NCI-H2029 treated with DMSO at 0.1 percent for 48 hours (cell line): ENCODE measurements around the gene ITGAE.
"Not testable (repeated sequence)": the region's sequence is repeated elsewhere in the genome, so short reads cannot be mapped to it uniquely, and the experiment has no call there.

ENCODE experiments used
- DNase-seq: peaks from one replicate; lab custom pipeline; 2025; lab: John Stamatoyannopoulos, UW

ITGAE gene

GRCh38 chr17:3794557-3795389, 6.2 kb downstream of the ITGAE start:
- DNase-seq = no peak

DNA sequence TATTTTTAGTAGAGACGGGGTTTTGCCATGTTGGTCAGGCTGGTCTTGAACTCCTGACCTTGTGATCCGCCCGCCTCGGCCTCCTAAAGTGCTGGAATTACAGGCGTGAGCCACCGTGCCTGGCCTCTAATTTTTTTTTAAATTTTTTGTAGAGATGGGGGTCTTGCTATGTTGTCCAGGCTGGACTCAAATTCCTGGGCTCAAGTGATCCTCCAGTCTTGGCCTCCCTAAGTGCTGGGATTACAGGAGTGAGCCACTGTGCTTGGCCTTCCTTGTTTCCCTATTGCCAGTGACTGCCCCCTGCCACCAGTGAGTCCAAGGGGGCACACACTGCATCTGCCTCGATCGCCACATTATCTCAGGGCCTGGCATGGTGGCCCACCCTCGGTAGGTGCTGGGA, 6.8 kb downstream of the ITGAE start:
- DNase-seq = not testable (repeated sequence)

DNA sequence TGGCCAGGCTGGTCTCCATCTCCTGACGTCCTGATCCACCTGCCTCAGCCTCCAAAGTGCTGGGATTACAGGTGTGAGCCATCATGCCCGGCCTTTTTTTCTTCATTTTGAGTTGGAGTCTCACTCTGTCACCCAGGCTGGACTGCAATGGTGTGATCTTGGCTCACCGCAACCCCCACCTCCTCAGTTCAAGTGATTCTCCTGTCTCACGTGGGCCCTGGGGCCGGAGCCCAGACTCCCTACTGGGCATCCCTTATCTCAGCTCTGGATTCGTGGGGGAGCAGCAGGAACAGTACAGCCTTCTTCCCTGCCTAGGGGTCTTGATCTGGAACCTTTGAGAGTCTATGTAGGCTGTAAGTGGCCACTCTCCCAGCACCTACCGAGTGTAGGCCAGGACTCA, 7.7 kb downstream of the ITGAE start:
- not testable (repeated sequence) for DNase-seq

GRCh38 chr17:3792481-3792880, 8.5 kb downstream of the ITGAE start:
- no peak for DNase-seq

GRCh38 chr17:3788200-3788599, 12.8 kb downstream of the ITGAE start:
- DNase-seq = no peak

GRCh38 chr17:3785323-3785722, 15.7 kb downstream of the ITGAE start:
- DNase-seq = not testable (repeated sequence)

GRCh38 chr17:3782751-3783150, 18.2 kb downstream of the ITGAE start:
- DNase-seq = no peak

- no peak for DNase-seq
Measured at GRCh38 chr17:3780986-3781385, 20.0 kb downstream of the ITGAE start.

DNA sequence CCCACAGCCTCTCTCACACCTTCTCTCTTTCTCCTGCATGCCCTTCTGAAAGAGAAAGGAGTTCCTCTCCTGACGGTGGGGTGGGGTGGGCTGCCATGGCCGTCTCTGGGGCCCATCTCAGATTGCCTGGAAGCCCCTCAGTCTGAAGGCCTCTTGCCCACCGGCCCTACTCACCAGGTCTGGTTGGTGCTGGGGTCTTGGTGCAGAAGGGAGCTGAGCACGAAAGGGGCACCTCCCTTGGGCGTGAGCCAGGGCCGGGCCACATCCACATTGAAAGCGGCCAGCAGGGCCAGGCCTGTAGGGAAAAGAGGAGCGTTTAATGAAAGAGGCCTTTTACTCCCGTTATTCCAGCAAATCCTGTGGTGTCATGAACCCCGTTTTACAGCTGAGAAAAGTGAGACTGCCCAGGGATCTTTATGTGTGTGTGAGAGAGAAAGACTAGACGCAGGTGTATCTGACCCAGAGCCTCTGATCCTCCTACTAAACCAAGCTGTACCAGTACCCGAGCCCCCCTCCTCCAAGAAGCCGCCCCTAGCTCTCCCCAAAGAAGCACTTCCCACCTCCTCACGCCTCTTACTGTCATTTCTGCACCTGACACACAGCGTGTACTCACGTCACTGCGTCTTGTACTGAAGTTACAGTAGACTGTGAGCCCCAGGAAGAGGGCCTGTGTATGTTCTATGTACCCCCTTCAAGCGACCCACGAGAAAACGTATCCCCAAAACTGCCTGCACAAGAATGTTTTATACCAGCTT, 23.4 kb downstream of the ITGAE start:
- DNase-seq = no peak

DNA sequence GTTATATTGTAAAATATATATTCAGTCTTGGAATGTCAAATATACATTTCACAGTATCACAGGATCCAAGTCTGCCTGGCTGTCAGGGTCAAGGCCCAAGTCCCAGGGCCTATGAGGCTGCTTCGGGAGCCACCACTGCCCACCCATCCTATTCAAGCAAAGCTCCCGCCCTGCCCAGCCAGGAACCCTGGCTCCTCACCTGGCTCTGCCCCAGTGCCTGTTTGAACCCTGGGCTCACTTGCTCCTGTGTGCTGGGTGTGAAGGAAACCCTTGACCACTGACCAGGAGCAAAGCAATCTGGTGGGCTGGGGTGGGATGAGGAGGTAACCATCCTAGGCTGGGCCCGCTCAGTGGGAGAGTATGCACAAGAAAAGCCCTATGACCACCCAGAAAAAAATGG, 27.0 kb downstream of the ITGAE start:
- no peak for DNase-seq

DNA sequence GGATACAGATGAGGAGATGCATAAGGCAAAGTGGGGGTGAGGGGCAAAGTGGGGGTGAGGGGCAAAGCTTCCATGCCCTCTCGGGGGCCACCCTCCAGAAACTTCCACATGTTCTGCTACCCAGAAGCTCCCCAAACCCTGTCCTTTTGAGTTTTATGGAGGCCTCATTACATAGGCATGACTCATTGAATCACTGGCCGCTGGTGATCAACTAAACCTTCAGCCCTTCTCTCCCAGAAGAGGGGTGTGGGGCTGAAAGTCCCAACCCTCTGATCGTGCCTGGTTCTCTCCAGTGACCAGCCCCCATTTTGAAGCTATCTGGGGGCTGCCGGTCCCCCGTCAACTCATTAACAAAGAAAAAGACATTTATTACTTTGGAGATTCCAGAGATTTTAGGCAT, 27.5 kb downstream of the ITGAE start:
- DNase-seq = no peak

DNA sequence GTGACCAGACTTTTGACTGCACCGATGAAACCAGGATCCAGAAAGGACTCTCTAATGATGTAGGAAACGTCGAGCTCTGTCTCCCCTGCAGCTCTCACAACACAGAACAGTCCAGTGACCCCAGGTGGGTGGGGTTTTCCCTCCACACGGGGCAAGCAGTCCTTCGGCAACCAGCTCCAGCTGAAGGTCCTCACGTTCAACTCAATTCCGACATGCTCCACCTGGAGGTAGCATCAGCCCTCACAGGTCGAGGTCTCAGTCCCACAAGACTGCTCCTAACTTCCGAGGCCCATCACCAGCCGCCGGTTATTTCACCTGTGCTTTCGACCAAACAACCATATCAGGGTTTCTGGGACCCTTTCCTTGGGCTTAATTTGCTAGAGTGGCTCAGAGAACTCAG, 28.2 kb downstream of the ITGAE start:
- DNase-seq = no peak

GRCh38 chr17:3771140-3771539, 29.8 kb downstream of the ITGAE start:
- no peak for DNase-seq

GRCh38 chr17:3770466-3770865, 30.5 kb downstream of the ITGAE start:
- no peak for DNase-seq

- DNase-seq = no peak
Measured at GRCh38 chr17:3768769-3769168, 32.2 kb downstream of the ITGAE start.

DNA sequence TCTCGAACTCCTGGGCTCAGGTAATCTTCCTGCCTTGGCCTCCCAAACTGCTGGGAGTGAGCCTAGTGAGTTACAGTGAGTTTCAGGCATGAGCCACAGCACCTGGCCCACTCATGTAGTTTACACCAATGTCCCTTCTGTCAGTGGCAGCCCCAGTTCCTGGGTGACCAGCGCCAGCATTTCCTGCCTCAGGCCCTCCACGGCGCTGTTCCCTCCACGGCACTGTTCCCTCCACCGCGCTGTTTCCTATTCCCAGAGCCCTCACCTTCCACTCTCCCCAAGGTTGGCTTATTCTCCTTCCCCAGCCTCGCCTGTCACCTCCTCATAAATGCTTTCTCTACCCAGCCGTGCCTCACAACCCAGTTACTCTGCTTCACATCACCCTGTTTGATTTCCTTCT, 32.6 kb downstream of the ITGAE start:
- no peak for DNase-seq

- DNase-seq = no peak
Measured at GRCh38 chr17:3766779-3767178, 34.2 kb downstream of the ITGAE start.

DNA sequence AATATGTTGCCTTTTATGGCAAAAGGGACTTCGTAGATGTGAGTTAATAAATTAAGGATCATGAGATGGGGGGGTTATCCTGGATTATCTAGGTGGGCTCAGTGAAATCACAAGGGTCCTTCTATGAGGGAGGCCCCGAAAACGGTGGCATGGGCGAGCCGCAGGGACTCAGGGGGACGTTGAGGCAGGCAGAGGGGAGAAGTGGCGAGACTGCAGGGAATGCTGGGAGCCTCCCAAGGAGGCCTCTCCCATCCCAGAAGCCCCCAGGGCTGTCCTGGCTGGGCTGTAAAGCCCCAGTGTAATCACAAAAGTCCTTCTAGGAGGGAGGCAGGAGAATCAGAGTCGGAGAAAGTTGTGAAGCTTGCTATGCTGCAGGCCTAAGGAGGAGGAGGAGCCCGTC, 35.0 kb downstream of the ITGAE start:
- DNase-seq = no peak

DNA sequence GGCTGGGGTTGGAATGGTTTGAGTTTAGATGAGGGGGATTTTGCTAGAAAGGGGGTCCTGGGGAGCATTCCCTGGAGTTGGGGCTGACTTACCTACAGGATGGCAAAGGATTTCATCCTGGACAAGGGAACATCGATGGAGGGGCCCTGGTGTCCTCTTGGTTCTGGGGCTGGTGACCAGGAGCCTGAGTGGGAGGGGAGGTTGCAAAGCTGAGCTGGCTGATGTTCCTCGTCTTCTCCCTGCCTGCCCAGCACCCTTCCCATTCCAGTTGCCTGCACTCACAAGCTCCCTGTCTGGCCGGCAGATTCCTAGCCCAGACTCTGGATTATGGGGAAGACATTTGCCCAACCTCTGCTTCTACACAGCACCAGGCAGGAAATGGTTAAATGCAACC, 37.2 kb downstream of the ITGAE start:
- no peak for DNase-seq

- DNase-seq = no peak
Measured at GRCh38 chr17:3762922-3763776, 37.8 kb downstream of the ITGAE start.

DNA sequence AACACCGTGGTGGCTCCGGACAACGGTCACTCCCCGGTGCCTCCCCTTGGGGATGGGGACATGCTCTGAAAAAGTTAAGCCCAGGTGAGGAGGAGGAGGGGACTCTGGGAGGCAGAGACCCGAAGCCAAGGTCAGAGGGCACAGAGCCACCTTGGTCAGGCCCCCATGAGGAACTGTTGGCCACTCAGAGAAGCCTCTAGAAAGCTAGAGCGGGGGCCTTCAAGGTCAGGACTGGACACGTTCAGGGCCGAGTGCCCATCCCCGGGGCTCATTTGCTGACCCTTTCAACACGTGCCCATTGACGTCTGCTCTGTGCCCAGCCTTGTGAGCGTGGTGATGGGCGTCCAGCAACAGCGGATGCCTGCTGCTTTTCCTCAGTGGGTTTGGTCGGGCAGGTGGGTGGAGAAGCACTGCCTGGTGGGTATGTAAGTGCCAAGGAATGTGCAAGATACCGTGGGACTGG, 39.0 kb downstream of the ITGAE start:
- no peak for DNase-seq
